AG04450 (cell line): ENCODE measurements around the gene ZNF346. TPM values are rescaled to one million over a fixed set of nuclear protein-coding genes. Genes with fewer than 3 reads are reported as not detected.
"Not testable (repeated sequence)": the region's sequence is repeated elsewhere in the genome, so short reads cannot be mapped to it uniquely, and the experiment has no call there.

Experiments
- CTCF ChIA-PET: fragments of 300-600, 350-600 bp; formaldehyde crosslinking; extraction: SDS; loops from one replicate; lab custom pipeline; 2022; ENCODE audit warnings: antibody characterized with exemption, inconsistent platforms; lab: Charles Lee
- POLR2A ChIA-PET: fragments of 350-600 bp; formaldehyde crosslinking; extraction: SDS; loops from one replicate; lab custom pipeline; 2021; ENCODE audit warnings: antibody characterized with exemption, inconsistent platforms; lab: Yijun Ruan, JAX
- DNase-seq: peaks from one replicate; pipeline ENCODE4 v3.0.0-alpha.2; 2011; ENCODE audit warnings: low read depth, low spot score
- H3K27ac ChIP-seq: one replicate; pipeline ENCODE4 v1.5.1; 2012; ENCODE audit warnings: low read depth, low read length, control low read depth
- H3K27me3 ChIP-seq: one replicate; pipeline ENCODE4 v1.6.0; 2012; ENCODE audit warnings: low read length; ENCODE audit not compliant: control insufficient read depth, insufficient read depth
- H3K4me3 ChIP-seq: 2 replicates; pipeline ENCODE4 v1.5.1; 2011; ENCODE audit warnings: mild to moderate bottlenecking, low read depth, low read length, control low read depth
- H3K9me3 ChIP-seq: 2 replicates; pipeline ENCODE4 v1.5.1; 2012; ENCODE audit warnings: low read length; ENCODE audit not compliant: control insufficient read depth, insufficient read depth
- polyA plus RNA-seq: library from polyadenylated mRNA; depleted of rRNA; stranded (reverse); fragments of >200 nt; gene quantifications from 2 replicates; pipeline ENCODE4 v1.2.3, GENCODE V29; 2011
- TF ChIP-seq, protein P1 (sequence below): IDR thresholded peaks from 2 replicates; pipeline ENCODE4 v1.5.1; 2011; ENCODE audit warnings: low read depth, low read length, control low read depth, inconsistent platforms

ZNF346 gene
- polyA plus RNA-seq, 1 experiment, result 15.0 TPM

DNA sequence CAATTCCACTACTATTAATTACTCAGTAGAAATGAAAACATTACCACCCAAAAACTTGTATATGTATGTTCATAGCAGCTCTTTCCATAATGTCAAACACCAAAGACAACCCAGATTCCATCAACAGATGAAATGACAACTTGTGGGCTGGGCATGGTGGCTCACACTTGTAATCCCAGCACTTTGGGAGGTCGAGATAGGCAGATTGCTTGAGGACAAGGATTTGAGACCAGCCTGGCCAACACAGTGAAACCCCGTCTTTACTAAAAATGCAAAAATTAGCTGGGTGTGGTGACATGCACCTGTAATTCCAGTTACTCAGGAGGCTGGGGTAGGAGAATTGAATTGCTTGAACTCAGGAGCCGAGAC lies 27.4 kb upstream of the ZNF346 start:
- DNase-seq, result no peak
- CTCF ChIA-PET, result interaction anchor here (0.7 kb wide), 1 partner anchor 27 kb away, joined by 6 read pairs; the partner anchor contains the start of gene ZNF346
- H3K9me3 ChIP-seq, result no peaks in the 10 kb centered on the region
- no peak overlapping the region for H3K27ac ChIP-seq
- no peak overlapping the region for H3K4me3 ChIP-seq
- no peaks in the 10 kb centered on the region for H3K27me3 ChIP-seq
- TF ChIP-seq, protein P1, sequence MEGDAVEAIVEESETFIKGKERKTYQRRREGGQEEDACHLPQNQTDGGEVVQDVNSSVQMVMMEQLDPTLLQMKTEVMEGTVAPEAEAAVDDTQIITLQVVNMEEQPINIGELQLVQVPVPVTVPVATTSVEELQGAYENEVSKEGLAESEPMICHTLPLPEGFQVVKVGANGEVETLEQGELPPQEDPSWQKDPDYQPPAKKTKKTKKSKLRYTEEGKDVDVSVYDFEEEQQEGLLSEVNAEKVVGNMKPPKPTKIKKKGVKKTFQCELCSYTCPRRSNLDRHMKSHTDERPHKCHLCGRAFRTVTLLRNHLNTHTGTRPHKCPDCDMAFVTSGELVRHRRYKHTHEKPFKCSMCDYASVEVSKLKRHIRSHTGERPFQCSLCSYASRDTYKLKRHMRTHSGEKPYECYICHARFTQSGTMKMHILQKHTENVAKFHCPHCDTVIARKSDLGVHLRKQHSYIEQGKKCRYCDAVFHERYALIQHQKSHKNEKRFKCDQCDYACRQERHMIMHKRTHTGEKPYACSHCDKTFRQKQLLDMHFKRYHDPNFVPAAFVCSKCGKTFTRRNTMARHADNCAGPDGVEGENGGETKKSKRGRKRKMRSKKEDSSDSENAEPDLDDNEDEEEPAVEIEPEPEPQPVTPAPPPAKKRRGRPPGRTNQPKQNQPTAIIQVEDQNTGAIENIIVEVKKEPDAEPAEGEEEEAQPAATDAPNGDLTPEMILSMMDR, result no peak
- POLR2A ChIA-PET, result interaction anchor here (0.6 kb wide), 1 partner anchor 18 kb away, joined by 5 read pairs; no protein-coding TSS in a partner anchor

DNA sequence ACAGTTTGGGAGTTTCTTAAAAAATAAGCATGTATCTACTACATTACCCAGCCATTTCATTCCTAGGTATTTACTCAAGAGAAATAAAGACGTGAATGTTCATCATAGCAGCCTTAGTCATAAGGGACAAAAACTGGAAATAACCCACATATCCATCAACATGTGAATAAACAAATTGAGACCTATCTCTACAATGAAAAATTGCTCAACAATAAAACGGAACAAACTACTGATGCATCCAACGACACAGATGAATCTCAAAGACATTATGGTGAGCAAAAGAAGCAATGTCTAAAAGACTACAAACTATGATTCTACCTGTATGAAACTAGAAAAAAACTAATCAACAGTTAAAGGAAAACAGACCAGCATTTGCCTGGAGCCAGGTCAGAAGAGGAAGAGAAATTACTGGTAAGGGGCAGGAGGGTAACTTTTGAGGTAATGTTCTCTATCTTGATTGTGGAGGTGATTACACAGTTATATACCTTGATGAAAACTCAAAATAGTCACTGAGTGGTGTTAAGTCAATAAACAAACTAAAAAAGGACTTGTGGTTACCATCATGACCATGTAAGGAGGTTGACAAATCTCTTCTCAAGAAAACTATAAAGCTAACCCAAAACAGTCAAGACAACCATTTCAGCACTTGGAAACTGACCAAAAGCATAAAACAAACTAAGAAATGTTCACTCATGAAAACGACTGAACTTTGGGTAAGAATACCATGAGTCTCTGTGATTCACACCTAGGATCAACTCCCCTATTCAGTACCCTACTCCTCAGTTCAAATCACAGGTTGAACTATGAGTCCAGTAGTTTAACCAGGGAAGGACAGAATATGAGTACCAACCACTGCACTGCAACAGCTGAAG lies 26.4 kb upstream of the ZNF346 start:
- no peaks in the 10 kb centered on the region for H3K9me3 ChIP-seq
- no peak overlapping the region for H3K27ac ChIP-seq
- no peaks in the 10 kb centered on the region for H3K27me3 ChIP-seq
- CTCF ChIA-PET, result interaction anchor here (1.2 kb wide), 1 partner anchor 10 kb away, joined by 9 read pairs; no protein-coding TSS in a partner anchor
- POLR2A ChIA-PET, result interaction anchor here (0.6 kb wide), 1 partner anchor 11 kb away, joined by 3 read pairs; no protein-coding TSS in a partner anchor
- no peak overlapping the region for H3K4me3 ChIP-seq
- TF ChIP-seq, protein P1, result no peak
- DNase-seq, result no peak

DNA sequence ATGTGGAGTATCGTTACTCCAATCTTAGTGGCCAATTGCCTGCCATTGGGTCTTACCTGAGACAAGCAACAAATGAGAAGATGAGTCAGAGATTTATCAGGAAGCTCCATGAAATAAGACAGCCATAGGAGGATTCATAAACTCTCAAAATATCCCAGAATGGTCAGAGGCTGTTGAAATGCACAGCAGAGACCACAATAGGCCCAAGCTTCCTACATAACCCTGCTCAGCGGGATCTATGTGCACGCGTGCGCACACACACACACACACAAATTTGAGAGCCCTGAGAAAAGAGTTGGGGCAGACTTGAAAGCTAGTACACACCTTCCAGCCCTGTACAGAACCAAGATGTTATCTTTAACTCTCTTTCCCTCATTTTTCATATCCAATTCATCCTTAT lies 25.7 kb upstream of the ZNF346 start:
- no peaks in the 10 kb centered on the region for H3K9me3 ChIP-seq
- POLR2A ChIA-PET, result interaction anchor here (0.6 kb wide), 1 partner anchor 12 kb away, joined by 3 read pairs; no protein-coding TSS in a partner anchor
- TF ChIP-seq, protein P1, result no peak
- CTCF ChIA-PET, result interaction anchor here (0.9 to 1.2 kb wide), 2 partner anchors 9 to 12 kb away, joined by 3 to 9 read pairs; no protein-coding TSS in a partner anchor
- DNase-seq, result no peak
- H3K4me3 ChIP-seq, result no peak overlapping the region
- H3K27me3 ChIP-seq, result no peaks in the 10 kb centered on the region
- no peak overlapping the region for H3K27ac ChIP-seq

DNA sequence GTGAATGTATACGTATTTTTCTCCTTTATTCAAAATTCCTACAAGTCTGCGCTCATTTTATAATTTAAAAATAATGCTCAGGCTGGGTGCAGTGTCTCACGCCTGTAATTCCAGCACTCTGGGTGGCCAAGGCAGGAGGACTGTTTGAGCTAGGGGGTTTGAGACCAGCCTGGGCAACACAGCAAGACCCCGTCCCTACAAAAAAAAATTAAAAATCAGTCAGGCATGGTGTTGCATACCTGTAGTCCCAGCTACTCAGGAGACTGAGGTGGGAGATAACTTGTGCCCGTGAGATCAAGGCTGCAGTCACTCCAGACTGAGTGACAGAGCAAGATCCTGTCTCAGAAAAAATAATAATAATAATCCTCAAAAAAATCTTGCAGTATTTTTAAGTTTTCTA lies 23.7 kb upstream of the ZNF346 start:
- H3K27me3 ChIP-seq, result no peaks in the 10 kb centered on the region
- TF ChIP-seq, protein P1, result no peak
- no peaks in the 10 kb centered on the region for H3K9me3 ChIP-seq
- H3K27ac ChIP-seq, result no peak overlapping the region
- POLR2A ChIA-PET, result no interaction called here
- CTCF ChIA-PET, result no interaction called here
- no peak overlapping the region for H3K4me3 ChIP-seq
- DNase-seq, result no peak

DNA sequence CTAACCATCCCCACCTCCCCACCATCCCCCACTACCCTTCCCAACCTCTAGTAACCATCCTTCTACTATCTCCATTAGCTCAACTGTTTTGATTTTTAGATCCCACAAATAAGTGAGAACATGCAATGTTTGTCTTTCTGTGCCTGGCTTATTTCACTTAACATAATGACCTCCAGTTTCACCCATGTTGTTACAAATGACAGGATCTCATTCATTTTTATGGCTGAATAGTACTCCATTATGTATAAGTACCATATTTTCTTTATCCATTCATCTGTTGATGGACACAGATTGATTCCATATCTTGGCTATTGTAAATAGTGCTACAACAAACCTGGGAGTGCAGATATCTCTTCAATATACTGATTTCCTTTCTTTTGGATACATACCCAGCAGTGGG lies 23.0 kb upstream of the ZNF346 start:
- H3K4me3 ChIP-seq, H3K27me3 ChIP-seq, POLR2A ChIA-PET, H3K9me3 ChIP-seq, DNase-seq, H3K27ac ChIP-seq, CTCF ChIA-PET: not testable (repeated sequence)
